HTR-8/SVneo (cell line): ENCODE measurements around the gene IP6K2.

ENCODE experiments used
- DNase-seq: peaks from one replicate; pipeline ENCODE4 v3.0.0; 2011; ENCODE audit warnings: low spot score, mixed read lengths; ENCODE audit not compliant: insufficient read length
- FAIRE-seq: peaks from 2 replicates; lab custom pipeline; 2011; peaks lifted over from hg19 to GRCh38; lab: Jason Lieb, UNC

Gene IP6K2

DNA sequence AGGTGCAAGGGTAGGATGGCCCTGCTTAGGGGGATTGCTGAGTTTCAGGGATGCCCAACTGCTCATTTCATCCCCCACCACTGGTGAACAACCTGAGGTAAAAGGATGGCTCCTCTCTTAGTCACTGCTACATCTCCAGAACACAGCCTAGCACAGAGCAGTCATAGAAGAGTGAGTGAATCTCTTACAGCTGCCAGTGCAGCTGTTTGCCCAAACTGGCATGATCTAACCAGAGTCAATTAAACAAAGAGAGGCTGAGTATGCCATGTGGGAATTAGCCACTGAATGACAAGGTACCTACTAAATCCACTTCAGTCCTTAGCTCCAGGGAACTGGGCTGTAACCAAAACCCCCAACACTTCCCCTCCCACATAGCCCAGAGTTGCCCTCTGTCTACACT lies 24.5 kb downstream of the IP6K2 start:
- DNase-seq (no peak), FAIRE-seq (no peak)

- DNase-seq (no peak), FAIRE-seq (no peak)
These were observed 26.1 kb downstream of the IP6K2 start for GRCh38 chr3:48690846-48691458.

GRCh38 chr3:48689384-48689783 lies 27.6 kb downstream of the IP6K2 start:
- DNase-seq (no peak), FAIRE-seq (no peak)

DNA sequence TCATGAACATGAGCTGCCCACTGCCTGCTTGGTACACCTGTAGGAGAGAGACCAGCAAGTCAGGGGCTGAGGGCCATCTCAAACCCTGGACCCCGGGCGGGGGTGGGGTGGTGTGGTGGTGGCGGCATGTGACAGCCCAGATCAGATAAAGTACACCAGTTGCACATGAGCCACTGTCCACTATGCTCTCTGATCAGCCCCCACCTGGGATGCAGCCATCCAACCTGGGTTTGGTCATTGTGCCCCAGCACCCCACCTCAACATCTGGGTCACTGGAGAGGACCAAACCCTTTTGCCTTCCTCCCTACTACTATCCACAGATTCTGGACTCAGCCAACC lies 28.3 kb downstream of the IP6K2 start:
- FAIRE-seq (no peak), DNase-seq (no peak)

- DNase-seq (no peak), FAIRE-seq (no peak)
These were observed 28.8 kb downstream of the IP6K2 start for GRCh38 chr3:48688032-48688736.

DNA sequence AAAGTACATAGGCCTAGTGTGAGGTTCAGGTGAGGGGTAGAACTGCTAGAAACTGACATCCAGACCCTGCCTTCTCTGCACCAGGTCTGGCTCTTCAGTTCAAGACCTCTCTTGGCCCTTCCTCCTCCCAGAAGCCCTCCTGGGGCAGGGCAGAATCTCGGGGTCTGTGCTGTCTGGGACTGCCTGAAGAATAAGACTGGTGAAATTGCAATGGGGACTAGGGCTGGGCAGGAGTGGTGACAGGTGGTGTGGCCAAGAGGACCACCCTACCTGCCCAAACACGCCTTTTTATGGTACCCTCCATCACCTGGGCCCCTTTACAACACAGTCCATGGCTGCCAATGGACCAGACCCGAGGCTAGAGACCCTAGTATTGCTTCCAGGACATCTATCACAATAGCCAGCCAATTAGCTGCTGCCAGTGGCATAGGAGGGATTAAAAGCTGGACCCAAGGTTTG lies 29.8 kb downstream of the IP6K2 start:
- DNase-seq (no peak), FAIRE-seq (no peak)

DNA sequence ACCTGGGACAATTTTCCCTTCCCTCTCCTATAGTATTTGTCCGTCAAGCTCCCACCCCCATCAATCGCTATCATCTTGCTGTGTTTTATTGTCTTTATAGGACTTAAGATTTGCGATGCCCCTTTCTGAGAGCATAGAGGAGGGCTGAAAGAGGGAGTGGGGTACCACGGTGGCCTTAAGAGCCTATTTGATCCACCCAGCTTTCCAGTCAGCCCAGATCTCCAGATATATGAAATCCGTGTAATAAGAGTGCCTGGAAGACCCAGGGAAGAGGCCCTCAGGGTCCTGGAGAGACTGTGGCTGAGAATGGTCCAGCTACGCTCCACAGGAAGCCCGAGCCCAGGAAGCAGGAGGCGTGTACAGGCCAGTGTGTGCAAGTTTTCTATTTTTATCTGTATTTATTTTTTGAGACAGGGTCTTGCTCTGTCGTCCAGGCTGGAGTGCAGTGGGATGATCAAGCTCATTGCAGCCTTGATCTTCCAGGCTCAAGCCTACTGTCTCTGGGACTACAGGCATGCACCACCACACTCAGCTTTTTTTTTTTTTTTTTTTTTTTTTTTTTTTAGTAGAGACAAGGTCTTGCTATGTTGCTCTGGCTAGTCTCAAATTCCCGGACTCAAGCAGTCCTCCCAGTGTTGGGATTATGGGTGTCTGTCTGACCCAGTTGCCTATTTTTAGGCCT lies 30.3 kb downstream of the IP6K2 start:
- FAIRE-seq (no peak), DNase-seq (no peak)

GRCh38 chr3:48685603-48686511 lies 31.2 kb downstream of the IP6K2 start, which contains the start of gene NCKIPSD:
TSS of gene NCKIPSD (minus strand) at chr3:48685915. CDS start at chr3:48685807, 108 bp downstream.
- FAIRE-seq (peak; percentile 91), DNase-seq (peak; percentile 89)

DNA sequence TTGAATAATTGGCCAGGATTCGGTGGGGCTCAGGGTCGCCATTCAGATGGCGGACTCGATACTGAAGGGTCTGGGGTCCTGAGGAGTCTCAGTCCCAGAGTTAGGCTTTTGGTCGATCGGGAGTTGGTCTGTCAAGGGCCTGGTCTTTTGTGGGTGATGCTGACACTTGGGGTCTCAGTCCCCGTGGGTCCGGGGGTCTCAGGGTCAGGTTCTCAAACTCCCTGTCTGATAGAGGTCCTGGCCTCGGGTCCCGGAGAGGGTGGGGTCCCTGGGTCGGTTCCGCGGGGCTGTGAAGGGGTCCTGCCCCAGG lies 31.8 kb downstream of the IP6K2 start:
- no peak for DNase-seq
- no peak for FAIRE-seq

DNA sequence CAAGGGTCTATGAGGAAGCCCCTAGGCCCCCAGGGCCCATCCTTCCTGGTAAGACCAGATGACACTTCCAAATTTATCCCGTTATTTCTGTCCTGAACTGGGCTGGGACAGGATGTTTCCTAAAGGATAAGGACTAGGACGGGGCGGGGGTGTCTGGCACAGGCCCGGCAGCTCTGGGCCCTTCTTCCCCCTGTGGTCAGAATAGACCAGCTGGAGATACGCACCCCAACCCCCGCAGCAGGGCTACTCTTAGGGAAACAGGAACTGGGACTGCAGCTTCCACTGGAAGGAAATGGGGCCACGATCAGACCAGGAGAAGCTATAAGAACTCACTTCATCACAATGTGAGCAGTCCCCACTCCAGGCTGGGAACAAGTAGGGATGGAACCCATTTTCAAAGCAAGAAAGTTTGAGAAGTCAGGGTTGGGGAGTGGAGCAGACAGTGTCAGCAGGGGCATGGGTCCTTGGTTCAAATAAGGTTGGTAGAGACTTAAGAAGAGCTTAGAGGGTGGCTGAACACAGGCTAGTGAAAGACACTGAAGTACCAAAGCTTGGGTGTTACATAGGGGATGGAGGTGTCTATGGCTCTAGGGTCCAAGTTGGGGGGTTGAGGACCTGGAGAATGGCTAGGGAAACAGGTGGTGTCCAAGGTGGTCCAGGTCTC lies 32.4 kb downstream of the IP6K2 start:
- no peak for FAIRE-seq
- no peak for DNase-seq

- FAIRE-seq = no peak
These were observed 33.0 kb downstream of the IP6K2 start for GRCh38 chr3:48684054-48684349.

GRCh38 chr3:48682786-48683185 lies 34.2 kb downstream of the IP6K2 start:
- no peak for DNase-seq

More at GRCh38 chr3:48684054-48684349, 33.0 kb downstream of the IP6K2 start:
- DNase-seq = no peak

DNA sequence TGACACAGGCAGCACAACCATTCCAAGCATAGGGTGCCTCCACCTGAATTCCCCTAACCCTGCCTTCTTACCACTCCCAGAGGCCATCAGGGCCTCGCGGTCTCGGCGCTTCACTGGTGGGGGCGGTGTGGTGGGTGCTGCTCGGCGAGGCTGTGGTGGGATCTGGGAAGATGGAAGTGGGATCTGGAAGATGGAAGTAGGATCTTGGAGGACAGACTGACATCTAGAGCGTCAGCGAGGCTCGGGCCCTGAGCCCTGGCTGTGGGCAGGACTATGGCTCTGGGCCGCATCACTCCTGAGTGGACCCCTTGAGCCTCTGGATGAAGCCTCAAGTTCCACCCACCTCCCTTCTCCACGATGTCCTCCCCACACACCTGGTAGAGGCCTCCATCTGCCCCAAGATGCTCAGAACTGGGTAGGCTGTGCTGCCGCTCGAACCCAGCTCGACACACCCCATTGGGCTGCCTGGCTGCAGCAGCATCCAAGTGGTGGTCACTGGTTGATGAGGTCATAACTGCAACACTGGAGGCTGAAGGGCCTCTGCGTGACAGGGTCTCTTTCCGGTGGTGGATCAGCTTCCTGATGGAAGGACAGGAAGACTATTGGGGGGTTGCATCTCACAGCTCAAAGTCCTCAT lies 34.9 kb downstream of the IP6K2 start:
- FAIRE-seq = no peak

More at GRCh38 chr3:48682786-48683185, 34.2 kb downstream of the IP6K2 start:
- FAIRE-seq = no peak

GRCh38 chr3:48681541-48681880 lies 35.5 kb downstream of the IP6K2 start:
- no peak for DNase-seq
- no peak for FAIRE-seq

More for the DNA sequence above, 34.9 kb downstream of the IP6K2 start:
- no peak for DNase-seq

DNA sequence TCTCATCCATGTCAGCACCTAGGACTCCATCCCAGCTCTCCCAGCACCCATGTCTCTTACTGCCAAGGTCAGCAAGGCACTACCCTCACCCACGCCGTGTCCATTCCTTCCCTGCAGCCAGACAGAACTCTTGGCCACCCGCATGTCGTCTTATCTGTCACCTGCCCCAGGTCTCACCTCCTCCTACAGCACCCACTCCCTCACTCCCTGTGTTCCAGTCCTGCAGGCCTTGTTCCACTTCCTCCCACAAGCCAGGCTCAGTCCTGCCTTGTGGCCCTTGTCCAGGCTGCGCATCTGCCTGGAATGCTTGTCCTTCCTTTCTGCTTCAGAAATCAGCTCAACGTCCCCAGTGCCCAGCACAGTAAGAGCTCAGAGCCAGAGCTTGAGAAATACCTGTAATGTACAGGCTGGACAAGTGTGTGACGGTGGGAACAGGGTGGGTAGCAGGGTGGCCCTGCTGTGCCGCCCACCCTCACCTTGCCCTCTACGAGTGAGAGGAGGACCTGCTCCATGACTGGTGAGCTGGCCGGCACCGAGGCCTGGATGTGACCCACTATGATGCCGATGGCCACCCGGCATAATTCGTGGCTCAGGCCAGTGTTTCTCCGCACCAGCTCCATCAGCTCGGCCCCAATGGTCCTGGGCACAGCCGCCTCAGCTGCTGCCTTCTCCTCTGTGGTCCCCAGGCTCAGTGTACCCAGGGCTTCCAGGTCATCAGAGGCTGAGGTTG lies 36.0 kb downstream of the IP6K2 start:
- FAIRE-seq (no peak), DNase-seq (no peak)

- DNase-seq (no peak), FAIRE-seq (no peak)
These were observed 37.3 kb downstream of the IP6K2 start for GRCh38 chr3:48679411-48680391.

- DNase-seq (no peak), FAIRE-seq (no peak)
These were observed 38.2 kb downstream of the IP6K2 start for GRCh38 chr3:48678566-48679380.
